ENCODE measurements around the gene PTK6.
"Not testable (repeated sequence)": the region's sequence is repeated elsewhere in the genome, so short reads cannot be mapped to it uniquely, and the experiment has no call there.

Gene PTK6

DNA sequence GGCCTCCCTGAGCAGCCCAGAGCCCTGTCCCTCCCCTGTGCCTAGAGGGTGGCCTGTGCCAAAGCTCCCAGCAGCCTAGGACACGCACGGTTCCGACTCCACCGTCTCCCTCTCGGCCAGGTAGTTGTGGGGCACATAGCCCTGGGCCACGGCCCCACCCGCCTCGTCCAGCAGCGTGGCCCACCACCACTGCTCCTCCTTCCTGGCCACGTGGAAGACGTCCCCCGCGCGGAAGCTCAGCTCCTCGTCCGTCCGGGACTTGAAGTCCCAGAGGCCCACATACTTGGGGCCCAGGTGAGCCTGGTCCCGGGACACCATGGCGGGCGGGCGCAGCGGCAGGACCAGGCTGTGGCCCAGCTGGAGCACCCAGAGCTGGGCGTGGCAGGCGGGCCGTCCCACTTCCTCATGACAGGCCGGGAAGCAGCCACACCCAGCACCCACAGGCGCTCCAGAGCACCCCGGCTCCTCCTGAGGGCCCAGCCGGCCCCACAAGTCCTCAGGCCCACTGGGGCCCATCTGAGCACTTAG lies at the start of gene PTK6:
PTK6 (minus strand) TSS at position 380 of the 528 bp plus-strand sequence; CDS start at position 318, 62 bp downstream.
- no peak for DNase-seq

GRCh38 chr20:63586797-63587196 lies 49.6 kb upstream of the PTK6 start:
- DNase-seq = no peak

- DNase-seq = no peak
Measured at GRCh38 chr20:63585616-63586565, 48.7 kb upstream of the PTK6 start.

DNA sequence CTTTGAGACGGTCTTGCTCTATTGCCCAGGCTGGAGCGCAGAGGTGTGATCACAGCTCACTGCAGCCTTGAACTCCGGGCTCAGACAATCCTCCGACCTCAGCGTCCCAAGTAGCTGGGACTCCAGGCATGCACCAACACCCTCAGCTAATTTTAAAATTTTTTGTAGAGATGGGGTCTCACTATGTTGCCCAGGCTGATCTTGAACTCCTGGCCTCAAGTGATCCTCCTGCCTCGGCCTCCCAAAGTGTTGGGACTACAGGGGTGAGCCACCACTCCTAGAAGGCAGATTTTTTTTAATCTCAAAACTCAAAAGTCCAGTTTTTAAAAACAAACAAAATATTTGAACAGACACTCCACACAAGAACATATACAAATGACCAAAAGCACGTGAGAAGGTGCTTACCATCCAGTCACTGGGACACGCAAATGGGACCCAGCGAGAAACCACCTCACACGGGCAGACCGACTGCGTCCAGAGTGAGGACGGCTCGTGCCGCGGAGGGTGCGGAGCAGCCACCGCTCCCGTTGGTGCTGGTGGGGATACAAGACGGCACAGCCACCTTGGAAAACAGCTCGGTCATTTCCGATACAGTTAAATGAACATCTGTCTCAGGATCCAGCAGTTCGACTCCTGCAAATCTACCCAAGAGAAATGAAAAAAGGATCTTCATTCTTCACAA lies 45.3 kb upstream of the PTK6 start:
- no peak for DNase-seq

DNA sequence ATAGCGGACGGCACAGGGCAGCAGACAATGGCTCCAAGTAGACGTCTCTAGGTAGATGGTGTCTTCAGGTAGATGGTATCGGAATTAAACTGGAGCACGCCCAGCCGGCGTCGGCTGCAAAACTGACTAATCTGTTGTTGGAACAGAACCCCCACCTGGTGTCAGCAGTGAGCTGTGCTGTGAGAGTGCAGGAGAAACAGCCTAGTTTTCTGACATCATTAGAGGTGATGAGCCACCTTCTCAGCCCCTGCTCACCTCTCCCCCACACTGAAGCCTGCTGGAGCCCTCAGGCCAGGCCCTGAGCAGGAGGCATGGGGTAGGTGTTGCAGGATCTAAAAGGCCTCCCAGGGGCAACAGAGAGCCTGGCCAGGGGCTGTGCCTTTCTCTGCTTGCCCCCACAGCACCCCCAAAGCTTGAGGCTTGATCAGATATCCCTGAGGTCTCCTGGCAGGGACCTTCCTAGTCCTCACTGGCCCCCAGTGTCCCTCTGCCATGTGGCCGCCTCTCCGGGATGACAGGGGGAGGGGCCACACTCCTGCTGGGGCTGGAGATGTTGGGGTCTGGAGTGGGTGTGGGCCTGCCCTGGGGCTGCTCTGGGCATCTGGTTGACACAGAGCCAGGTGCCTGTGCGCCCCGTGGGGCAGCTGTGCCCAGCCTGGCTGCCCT lies 43.8 kb upstream of the PTK6 start:
- peak; percentile 83 for DNase-seq

- DNase-seq = no peak
Measured at GRCh38 chr20:63579017-63579694, 42.0 kb upstream of the PTK6 start.

DNA sequence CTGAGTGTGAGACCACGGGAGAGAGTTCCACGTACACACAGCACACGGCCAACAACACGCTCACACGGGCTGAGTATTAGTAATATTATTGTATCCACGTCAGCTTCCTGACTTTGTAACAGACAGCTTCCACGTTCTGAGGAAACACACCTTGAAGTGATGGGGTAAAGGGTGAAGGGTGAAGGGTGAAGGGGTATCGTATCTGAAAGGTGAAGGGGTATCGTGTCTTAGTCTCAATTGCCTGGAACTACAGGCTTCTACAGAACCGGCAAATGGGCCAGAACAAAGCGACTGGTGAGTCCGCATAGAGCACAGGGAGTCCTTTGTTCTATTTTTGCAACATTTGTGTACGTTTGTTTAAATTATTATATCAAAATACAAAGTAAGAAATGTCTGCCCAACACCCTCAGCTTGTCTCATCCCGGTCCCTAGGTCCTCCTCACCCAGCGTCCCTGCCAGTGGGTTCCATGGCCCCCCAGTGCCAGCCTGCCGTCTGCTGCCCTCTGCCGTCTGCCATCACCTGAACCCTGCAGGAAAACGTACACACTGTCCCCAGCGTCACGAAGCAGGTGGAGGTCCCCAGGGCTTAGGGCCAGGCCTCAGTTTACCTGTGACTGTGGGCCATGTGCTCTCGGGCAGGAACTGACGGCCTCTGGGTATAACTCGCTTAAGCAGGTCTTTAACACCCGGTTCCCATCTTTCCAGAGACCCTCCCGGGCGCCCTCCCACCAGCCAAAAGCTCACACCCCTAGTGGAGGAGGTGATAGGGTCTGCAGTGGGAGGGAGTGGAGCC lies 41.2 kb upstream of the PTK6 start:
- no peak for DNase-seq

- no peak for DNase-seq
Measured at GRCh38 chr20:63577317-63577894, 40.2 kb upstream of the PTK6 start.

- no peak for DNase-seq
Measured at GRCh38 chr20:63576311-63576710, 39.1 kb upstream of the PTK6 start.

DNA sequence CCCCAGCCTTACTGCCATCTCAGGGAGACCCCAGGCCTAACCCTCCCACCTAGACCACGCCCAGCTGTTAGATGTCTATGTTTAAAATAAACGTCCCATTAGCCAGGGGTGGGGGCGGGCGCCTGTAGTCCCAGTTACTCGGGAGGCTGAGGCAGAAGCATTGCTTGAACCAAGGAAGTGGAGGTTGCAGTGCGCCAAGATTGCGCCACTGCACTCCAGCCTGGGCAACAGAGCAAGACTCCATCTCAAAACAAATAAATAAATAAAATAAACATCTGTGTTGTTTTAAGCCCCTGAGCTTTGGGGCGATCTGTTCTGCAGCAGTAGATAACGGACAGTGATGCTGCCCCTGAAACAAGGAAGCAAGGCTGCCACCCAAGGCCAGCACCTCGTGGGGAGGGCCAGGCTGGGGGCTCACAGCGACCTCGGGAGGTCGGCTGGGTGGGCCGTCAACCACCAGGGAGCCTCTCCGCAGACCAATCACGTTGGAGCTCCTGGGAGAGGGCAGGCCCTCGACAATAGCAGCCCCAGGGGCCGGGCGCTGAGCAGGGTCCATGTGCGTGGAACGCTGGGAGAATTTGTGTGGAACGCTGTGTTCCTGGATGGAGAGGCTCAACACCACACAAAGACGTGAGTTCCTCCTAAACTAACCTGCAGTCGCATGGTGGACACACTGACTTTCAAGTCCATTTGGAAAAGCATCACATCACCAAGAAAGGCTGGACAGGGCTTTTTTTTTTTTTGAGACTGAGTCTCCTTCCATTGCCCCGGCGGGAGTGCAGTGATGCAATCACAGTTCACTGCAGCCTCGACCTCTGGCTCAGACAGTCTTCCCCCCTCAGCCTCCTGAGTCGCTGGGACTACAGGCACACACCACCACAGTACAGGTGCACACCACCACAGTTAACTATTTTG lies 37.9 kb upstream of the PTK6 start:
- no peak for DNase-seq

DNA sequence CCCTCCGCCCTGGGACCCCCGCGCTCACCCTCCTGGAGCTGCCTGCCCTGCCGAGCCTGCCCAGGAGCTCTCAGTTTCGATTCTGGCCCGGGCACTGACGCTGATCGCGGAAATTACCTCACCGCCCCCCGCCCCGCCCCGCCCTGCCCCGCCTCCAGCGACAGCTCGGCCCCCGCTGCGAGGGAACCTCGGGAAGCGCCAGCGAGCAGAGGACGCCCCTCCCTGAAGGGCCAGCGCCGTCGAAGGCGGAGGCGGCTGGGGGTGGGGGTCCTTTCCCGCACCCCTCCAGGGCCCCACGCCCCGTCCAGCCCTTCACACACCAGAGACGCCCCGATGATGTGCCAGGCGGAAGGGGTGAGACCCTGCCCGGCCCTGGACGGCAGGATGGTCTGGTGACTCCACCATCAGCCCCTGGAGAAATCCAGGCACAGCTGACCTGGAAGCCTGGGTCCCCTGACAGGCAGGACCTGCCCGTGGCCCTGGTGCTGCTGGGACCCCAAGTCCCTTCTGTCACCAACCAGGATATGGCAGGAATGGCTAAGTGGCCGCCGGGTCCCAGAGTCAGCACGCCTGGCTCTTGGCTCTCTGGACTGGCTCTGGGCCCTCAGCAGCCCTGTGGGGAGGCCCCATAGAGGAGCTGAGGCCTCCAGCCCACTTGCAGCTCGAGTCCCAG lies 37.1 kb upstream of the PTK6 start, which contains the start of gene HELZ2:
HELZ2 (minus strand) TSS at position 84 of the 673 bp plus-strand sequence. CDS start 1,854 bp downstream, outside the sequence.
- peak; percentile 85 for DNase-seq

GRCh38 chr20:63573647-63574131 lies 36.5 kb upstream of the PTK6 start:
- DNase-seq = no peak

DNA sequence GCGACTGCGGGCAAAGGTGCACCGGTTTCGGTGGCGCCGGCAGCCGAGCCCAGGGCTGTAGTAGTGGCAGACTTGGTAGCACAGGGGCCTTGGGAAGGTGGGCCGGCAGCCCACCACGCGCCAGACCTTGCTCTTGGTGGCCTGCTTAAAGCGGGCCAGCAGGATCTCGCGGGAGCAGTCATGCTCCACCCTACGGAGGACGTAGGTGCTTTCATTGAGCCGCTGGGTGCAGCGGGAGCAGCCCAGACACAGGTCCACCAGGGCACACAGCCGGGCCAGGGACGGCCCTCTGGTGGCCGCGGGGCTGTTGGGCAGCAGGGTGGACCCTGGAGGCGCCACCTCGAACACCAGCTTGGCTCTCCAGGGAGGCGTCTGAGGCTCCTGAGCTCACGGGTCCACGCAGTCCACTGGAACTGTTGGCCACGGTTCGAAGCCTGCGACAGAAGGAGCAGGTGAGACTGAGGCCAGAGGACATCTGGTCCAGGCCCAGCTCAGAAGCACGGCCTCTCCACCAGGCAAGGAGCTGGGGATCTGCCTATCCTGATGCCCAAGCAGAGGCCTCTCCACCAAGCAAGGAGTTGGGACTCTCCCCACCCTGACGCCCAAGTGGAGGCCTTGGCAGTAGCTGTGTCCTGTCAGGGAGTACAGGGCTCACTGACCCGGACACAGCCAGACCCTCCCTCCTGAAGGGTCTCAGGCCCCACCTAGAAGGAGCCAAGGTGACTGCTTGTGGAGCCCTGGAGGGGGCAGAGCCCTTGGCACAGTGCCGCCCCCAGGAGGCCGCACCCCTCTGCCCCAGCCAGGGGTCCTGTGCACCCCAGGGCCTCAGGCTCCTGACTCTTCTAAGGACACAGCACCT lies 35.8 kb upstream of the PTK6 start:
- DNase-seq = no peak

DNA sequence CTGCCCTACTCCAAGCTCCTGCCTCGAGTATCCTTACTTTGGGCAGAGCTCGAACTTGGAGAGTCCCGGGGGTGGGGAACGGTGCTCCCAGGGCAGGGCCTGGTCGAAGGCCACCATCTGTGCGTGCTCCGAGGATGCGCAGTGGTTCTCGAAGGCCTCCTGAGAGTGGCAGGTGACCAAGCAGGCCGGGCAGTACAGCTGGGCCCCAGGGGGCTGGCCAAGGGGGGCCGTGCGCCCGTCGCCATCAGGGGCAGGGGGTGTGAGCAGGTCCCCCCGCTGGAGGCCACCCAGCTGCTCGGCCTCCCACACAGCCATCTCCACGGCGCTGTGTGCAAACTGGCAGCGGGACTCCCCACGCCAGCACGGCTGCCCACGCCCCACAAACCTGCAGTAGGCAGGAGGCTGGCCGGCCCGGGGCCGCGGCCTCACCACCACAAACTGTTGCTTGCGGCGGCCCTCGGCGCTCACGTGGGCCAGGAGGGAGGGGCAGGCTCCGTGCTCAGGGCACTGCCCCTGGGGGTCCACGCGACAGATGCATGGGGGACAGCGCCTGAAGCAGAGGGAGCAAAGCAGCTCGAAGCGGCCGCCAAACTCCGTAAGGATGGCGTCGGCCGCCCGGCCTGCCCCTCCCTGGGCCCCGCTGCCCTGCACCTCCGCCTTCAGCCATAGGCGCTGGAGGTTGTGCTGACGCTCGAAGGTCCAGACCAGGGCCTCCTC lies 35.1 kb upstream of the PTK6 start:
- no peak for DNase-seq

GRCh38 chr20:63571087-63571478 lies 33.9 kb upstream of the PTK6 start:
- DNase-seq = not testable (repeated sequence)

GRCh38 chr20:63570281-63571086 lies 33.3 kb upstream of the PTK6 start:
- DNase-seq = no peak

Data from CD4-positive, alpha-beta T cell treated with Interleukin-10 for 1 hour (primary cell).